ENCODE results near the gene THAP9.
A peak's percentile ranks its signal among the peaks of the same experiment; 100 is the strongest.

Gene THAP9

DNA sequence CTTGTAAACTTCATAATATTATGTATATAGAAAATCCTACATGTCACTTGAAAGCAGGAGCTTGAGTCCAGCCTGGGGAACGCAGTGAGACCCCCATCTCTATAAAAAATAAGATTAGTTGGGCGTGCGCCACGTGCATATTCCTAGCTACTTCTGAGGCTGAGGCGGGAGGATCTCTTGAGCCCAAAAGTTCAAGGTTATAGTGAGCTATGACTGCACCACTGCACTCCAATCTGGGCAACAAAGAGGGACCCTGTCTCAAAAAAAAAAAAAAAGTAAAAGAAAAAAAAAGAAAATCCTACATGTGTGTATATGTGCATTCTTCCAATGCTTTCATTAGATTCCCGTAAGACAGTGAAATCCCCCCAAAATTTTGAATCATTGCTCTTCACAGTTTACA lies 11.2 kb upstream of the THAP9 start:
- no peak for TF ChIP-seq CTCF (IDR thresholded peaks at IDR 0.05; ENCODE audit: control insufficient read depth, extremely low read depth, insufficient read depth)
- peak overlapping the region; percentile 94 for H3K4me3 ChIP-seq (ENCODE audit: low read depth, low read length)
- no peak for DNase-seq (ENCODE audit: low read depth)

DNA sequence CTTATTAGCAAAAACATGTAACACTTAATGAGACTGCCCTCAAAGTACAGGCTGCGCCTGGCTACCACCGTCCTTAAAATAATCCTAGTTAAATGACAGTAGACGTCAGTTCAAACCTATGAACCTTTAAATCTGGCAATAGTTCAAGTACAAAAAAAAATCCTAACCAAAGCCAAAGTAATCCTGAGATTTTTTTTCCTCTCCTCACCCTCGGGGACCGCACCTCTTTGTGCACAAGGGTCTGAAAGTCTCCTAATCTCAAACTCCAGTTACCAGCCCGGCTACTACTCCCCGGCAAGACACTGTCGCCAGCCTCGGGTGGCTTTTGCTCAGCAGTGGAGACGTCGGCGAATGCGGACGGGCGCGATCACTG lies 10.0 kb upstream of the THAP9 start:
- DNase-seq (ENCODE audit: low read depth) = no peak
- TF ChIP-seq CTCF (IDR thresholded peaks at IDR 0.05; ENCODE audit: control insufficient read depth, extremely low read depth, insufficient read depth) = no peak
- H3K4me3 ChIP-seq (ENCODE audit: low read depth, low read length) = peak overlapping the region; percentile 94

DNA sequence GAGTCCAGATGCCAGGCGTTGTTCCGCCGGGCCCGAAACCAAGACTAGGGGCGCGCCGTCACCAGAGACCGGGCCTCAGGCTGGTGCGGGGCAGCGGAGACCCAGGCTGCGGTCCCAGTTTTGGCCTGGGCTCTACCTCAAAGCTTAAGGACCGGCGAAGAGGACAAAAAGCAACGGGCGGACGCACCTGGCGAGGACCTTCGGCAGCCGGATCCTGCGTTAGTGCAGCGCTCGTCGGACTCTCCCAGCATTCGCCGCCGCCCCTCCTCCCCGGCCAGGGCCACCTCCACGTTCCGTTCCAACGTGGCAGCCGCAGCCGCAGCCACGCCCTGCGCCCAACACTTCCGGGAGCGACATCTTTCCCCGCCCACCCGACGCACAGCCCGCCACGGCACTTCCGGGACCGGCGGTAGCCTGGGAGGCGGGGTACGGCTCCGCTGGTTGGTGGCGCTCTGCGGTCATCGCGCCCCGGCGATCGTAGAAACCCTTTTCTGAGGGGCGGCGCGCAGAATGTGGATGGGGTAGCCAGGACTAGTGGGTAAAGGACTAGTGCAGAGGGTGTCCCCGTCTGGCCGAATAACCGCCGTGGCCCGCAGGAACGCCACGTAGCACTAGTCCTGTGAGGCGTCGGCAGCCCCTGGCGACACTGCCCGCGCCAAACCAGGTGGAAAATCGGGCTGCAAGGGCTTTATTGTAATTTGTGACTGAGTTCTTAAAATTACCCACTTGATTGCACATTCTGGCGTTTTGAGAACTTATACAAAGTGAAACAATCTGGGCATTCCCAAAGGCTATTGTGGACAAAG lies 9.4 kb upstream of the THAP9 start, which contains the start of gene SEC31A:
TSS of gene SEC31A (minus strand) at position 253 of the 806 bp plus-strand sequence. CDS start 9,217 bp downstream, outside the sequence.
- H3K4me3 ChIP-seq (ENCODE audit: low read depth, low read length) = peak within 1 kb of the TSS; percentile 94
- TF ChIP-seq CTCF (IDR thresholded peaks at IDR 0.05; ENCODE audit: control insufficient read depth, extremely low read depth, insufficient read depth) = peak; percentile 1; the same call in 1 of the 2 replicates
- peak; percentile 79 for DNase-seq (ENCODE audit: low read depth)

- no peak for DNase-seq (ENCODE audit: low read depth)
- peak overlapping the region; percentile 94 for H3K4me3 ChIP-seq (ENCODE audit: low read depth, low read length)
- no peak for TF ChIP-seq CTCF (IDR thresholded peaks at IDR 0.05; ENCODE audit: control insufficient read depth, extremely low read depth, insufficient read depth)
Observed at GRCh38 chr4:82891707-82892466, 8.6 kb upstream of the THAP9 start.

GRCh38 chr4:82892467-82892802 lies 8.1 kb upstream of the THAP9 start:
- TF ChIP-seq CTCF (IDR thresholded peaks at IDR 0.05; ENCODE audit: control insufficient read depth, extremely low read depth, insufficient read depth) = no peak
- DNase-seq (ENCODE audit: low read depth) = no peak
- H3K4me3 ChIP-seq (ENCODE audit: low read depth, low read length) = no peak overlapping the region

DNA sequence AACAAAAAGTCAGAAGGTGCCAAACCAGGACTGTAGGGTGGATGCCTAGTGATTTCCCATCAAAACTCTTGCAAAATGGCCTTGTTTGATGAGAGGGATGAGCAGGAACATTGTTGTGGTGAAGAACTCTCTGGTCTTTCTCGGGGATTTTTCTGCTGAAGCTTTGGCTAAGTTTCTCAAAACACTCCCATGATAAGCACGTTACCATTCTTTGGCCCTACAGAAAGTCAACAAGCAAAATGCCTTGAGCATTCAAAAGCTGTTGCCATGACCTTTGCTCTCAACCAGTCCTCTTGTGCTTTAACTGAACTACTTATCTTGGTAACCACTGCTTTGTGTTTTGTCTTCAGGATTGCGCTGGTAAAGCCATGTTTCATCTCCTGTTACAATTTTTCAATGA lies 6.6 kb upstream of the THAP9 start:
- no peak for TF ChIP-seq CTCF (IDR thresholded peaks at IDR 0.05; ENCODE audit: control insufficient read depth, extremely low read depth, insufficient read depth)
- H3K4me3 ChIP-seq (ENCODE audit: low read depth, low read length) = no peak overlapping the region
- no peak for DNase-seq (ENCODE audit: low read depth)

Measured in LNCaP clone FGC (cell line).